Naive thymus-derived CD4-positive, alpha-beta T cell (primary cell): ENCODE results near the gene RRP7A. TPM values are rescaled to one million over a fixed set of nuclear protein-coding genes. Genes with fewer than 3 reads are reported as not detected.
A peak's percentile ranks its signal among the peaks of the same experiment; 100 is the strongest.
"Not testable (repeated sequence)": the region's sequence is repeated elsewhere in the genome, so short reads cannot be mapped to it uniquely, and the experiment has no call there.

Experiments
- ATAC-seq: fragments of 150-1000 bp; cut with Tn5 transposase; 2 replicates; pipeline ENCODE4 v1.10.0; 2021; ENCODE audit warnings: mild to moderate bottlenecking, moderate library complexity
- CTCF ChIA-PET: fragments of 350-600 bp; sonication (Branson Sonifier 250); formaldehyde crosslinking; loops from one replicate; lab custom pipeline; 2021; ENCODE audit warnings: antibody characterized with exemption; lab: Charles Lee
- POLR2A ChIA-PET: fragments of 350-600 bp; sonication (Branson Sonifier 250); formaldehyde crosslinking; loops from one replicate; lab custom pipeline; 2021; ENCODE audit warnings: antibody characterized with exemption, inconsistent platforms; lab: Charles Lee
- DNase-seq, 9 donors: peaks; one replicate each; pipeline versions ENCODE4 v3.0.0 to v3.0.0-alpha.2; 2020 to 2022; ENCODE audit warnings: mixed read lengths in 1 of 9
- H3K27ac ChIP-seq: one replicate; pipeline ENCODE4 v1.7.0; 2013; ENCODE audit warnings: mild to moderate bottlenecking, low read depth, low read length, moderate library complexity
- H3K27me3 ChIP-seq, 2 donors: one replicate each; pipeline ENCODE4 v1.7.0; 2013; ENCODE audit warnings: low read length in 2 of 2, mild to moderate bottlenecking in 2 of 2, moderate library complexity in 2 of 2; ENCODE audit not compliant: control insufficient read depth in 2 of 2, insufficient read depth in 2 of 2
- H3K36me3 ChIP-seq, 3 experiments: 1 replicate in 2 of 3; 2 replicates in 1 of 3; pipeline ENCODE4 v1.7.0; 2013; ENCODE audit warnings: low read length in 3 of 3, mild to moderate bottlenecking in 3 of 3, moderate library complexity in 1 of 3; ENCODE audit not compliant: insufficient read depth in 3 of 3, control insufficient read depth in 2 of 3
- H3K4me1 ChIP-seq, 2 donors: one replicate each; pipeline ENCODE4 v1.7.0; 2013; ENCODE audit warnings: low read length in 2 of 2, mild to moderate bottlenecking in 2 of 2, moderate library complexity in 1 of 2; ENCODE audit not compliant: control insufficient read depth in 2 of 2, insufficient read depth in 2 of 2
- H3K4me3 ChIP-seq: 2 replicates; pipeline ENCODE4 v1.7.0; 2013; ENCODE audit warnings: mild to moderate bottlenecking, low read length
- H3K9me3 ChIP-seq, 3 experiments: 1 replicate in 2 of 3; 2 replicates in 1 of 3; pipeline ENCODE4 v1.7.0; 2013; ENCODE audit warnings: low read length in 3 of 3; ENCODE audit not compliant: control insufficient read depth in 2 of 3
- H3K27ac Mint-ChIP-seq, 9 donors: one replicate each; pipeline ENCODE4 v1.8.0; 2020 to 2022; ENCODE audit warnings: mixed read lengths in 9 of 9, mild to moderate bottlenecking in 8 of 9, moderate library complexity in 5 of 9, inconsistent platforms in 2 of 9
- H3K27me3 Mint-ChIP-seq, 5 donors: one replicate each; pipeline ENCODE4 v1.8.0; 2021 to 2022; ENCODE audit warnings: mixed read lengths in 5 of 5, mild to moderate bottlenecking in 1 of 5
- H3K36me3 Mint-ChIP-seq, 5 donors: one replicate each; pipeline ENCODE4 v1.8.0; 2020 to 2022; ENCODE audit warnings: mixed read lengths in 5 of 5, mild to moderate bottlenecking in 3 of 5, inconsistent platforms in 1 of 5
- H3K4me1 Mint-ChIP-seq, 7 donors: one replicate each; pipeline ENCODE4 v1.8.0; 2020 to 2022; ENCODE audit warnings: mixed read lengths in 7 of 7, mild to moderate bottlenecking in 3 of 7, inconsistent platforms in 1 of 7
- H3K4me3 Mint-ChIP-seq, 10 donors: one replicate each; pipeline ENCODE4 v1.8.0; 2020 to 2022; ENCODE audit warnings: mild to moderate bottlenecking in 10 of 10, mixed read lengths in 10 of 10, moderate library complexity in 6 of 10, inconsistent platforms in 2 of 10
- H3K9me3 Mint-ChIP-seq, 11 donors: one replicate each; pipeline ENCODE4 v1.8.0; 2020 to 2022; ENCODE audit warnings: mixed read lengths in 11 of 11, mild to moderate bottlenecking in 4 of 11, inconsistent platforms in 1 of 11, moderate library complexity in 1 of 11
- intact Hi-C, 2 donors: fragments of 100-400 bp; cut with micrococcal nuclease; formaldehyde crosslinking; loops; one replicate each; pipeline ENCODE4 v1.15.1; 2023
- polyA plus RNA-seq, 2 donors: library from polyadenylated mRNA; unstranded; fragments of 300-500 nt; fragmentation: Illumina TruSeq; gene quantifications; one replicate each; pipeline ENCODE4 v1.2.3, GENCODE V29; 2021
- total RNA-seq, 6 experiments: library from RNA in 5 of 6; stranded (reverse) in 5 of 6; gene quantifications; 1 replicate in 5 of 6; 2 replicates in 1 of 6; pipeline ENCODE4 v1.2.3 and lab custom pipeline; 2021 to 2026

Gene RRP7A
- total and polyA plus RNA-seq, 7 experiments from 2014 or later: 39.3 to 125 (median 52.0) TPM

DNA sequence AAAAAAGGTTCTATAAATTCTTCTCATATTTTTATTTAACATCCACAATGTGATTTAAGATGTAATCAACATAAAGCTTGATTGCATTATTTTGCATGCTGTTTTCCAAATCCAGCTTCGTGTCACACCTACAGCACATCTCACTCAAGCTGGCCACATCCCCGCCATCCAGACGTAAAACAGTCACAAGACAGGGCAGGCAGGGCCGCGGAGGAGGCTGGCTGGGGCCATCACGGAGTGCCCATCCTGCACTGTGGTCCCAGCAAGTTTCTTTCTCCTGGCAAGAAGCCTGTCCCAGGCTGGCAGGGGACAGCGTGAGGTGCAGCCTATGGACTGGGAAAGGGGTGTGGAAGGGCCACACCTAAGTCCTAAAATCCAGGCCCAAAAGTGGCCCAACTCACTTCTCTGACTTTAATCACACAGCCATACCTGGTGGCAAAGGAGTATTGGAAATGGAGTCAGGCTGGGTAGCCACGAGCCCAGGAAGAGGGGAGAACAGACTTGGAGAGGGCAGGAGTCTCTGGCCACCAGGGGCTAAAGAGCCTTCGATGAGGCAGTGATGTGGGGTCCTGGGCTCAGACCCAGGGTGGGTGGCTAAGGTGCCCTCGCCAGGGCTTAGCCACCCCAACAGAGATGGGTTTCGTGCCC is 11.1 kb downstream of the RRP7A start:
- CTCF ChIA-PET, H3K9me3 Mint-ChIP-seq, H3K27me3 ChIP-seq, ATAC-seq, DNase-seq, H3K36me3 Mint-ChIP-seq, H3K27ac ChIP-seq, H3K9me3 ChIP-seq, H3K27me3 Mint-ChIP-seq, intact Hi-C loops, H3K4me3 ChIP-seq, H3K4me1 ChIP-seq, POLR2A ChIA-PET, H3K4me3 Mint-ChIP-seq, H3K4me1 Mint-ChIP-seq: not testable (repeated sequence)
- peaks cover 0 to 15% (median 0%) of the 10 kb centered on the region in 3 experiments for H3K36me3 ChIP-seq
- H3K27ac Mint-ChIP-seq: peak overlapping the region in 2 of 9 donors; percentile 5 to 76

DNA sequence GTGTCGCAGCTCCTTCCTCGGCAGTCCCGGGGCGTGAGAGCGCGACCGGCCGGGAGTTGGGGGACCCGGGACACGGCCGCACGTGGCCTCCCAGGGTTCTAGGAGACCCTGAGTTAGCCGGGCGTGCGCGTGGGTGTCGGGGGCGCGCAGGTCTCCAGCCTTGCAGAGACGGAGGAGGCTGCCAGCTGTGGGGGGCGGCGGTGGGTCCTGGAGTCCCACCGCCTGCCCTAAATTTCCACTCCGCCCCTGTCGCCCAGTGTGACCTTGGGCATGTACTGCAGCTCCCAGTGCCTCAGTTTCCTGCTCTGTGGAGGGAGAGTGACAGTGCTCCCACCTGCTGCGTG is 18.8 kb downstream of the RRP7A start:
- Histone ChIP-seq H3K27ac (peak overlapping the region; percentile 46), H3K4me1 (peaks cover 4 to 5% of the 10 kb centered on the region in 2 donors), H3K9me3 (no peaks in the 10 kb centered on the region), H3K36me3 (no peaks in the 10 kb centered on the region), H3K27me3 (no peaks in the 10 kb centered on the region), H3K4me3 (peak overlapping the region; percentile 53)
- no peak overlapping the region for H3K27ac Mint-ChIP-seq
- DNase-seq: no peak
- ATAC-seq: no peak
- POLR2A ChIA-PET: no interaction called here
- CTCF ChIA-PET: no interaction called here
- H3K9me3 Mint-ChIP-seq: peaks cover 0 to under 1% (median 0%) of the 10 kb centered on the region in 11 donors
- H3K4me1 Mint-ChIP-seq: peaks cover 5 to 17% (median 12%) of the 10 kb centered on the region in 7 donors
- intact Hi-C loops: loop anchor here (2.0 to 5.0 kb wide), 3 partner anchors 18 to 114 kb away; partner anchors contain the start of genes POLDIP3 (in 1 of the 2), RRP7A (in 1 of the 2) and SERHL2 (in 1 of the 2)
- peak overlapping the region in 8 of 10 donors; percentile 32 to 78 (median 72) for H3K4me3 Mint-ChIP-seq
- peaks cover 0 to 2% (median 0%) of the 10 kb centered on the region in 5 donors for H3K27me3 Mint-ChIP-seq
- peaks cover 0 to 2% (median 0%) of the 10 kb centered on the region in 5 donors for H3K36me3 Mint-ChIP-seq

DNA sequence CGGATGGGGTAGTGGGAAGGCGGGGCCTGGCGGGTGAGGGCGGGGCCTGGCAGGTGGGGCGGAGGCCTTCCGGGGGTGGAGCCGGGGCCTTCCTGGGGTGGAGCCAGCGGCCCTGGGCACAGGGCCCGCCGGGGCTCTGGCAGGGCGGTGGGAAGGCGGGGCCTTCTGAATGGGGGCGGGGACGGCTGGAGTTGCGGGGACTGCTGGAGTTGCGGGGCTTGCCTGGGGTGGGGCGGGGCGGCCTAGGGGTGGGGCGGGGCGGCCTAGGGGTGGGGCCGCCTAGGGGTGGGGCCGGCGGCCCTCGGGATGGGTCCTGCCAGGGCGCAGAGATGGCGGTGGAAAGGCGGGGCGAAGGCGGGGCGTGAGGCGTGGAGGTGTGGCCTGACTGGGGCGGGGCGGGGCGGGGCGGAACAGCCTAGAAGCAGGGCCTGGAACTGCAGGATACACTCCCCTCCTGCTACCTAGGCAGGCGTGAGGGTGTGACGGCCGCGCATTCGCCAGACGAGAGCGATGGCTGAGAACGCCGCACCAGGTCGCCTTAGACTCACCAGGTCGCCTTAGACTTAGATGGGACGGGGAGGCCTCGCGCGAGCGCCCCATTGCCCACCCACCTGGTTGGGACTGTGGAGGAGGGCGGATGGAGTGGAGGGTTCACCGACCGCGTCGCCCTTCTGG is 19.3 kb downstream of the RRP7A start:
- Histone ChIP-seq H3K27me3 (no peaks in the 10 kb centered on the region), H3K4me1 (peaks cover 4 to 5% of the 10 kb centered on the region in 2 donors), H3K9me3 (no peaks in the 10 kb centered on the region), H3K27ac (peak overlapping the region; percentile 50), H3K4me3 (peak overlapping the region; percentile 53), H3K36me3 (no peaks in the 10 kb centered on the region)
- ChIA-PET CTCF (no interaction called here), POLR2A (no interaction called here)
- intact Hi-C loops: loop anchor here (2.0 to 5.0 kb wide), 3 partner anchors 19 to 115 kb away; partner anchors contain the start of genes POLDIP3 (in 1 of the 2), RRP7A (in 1 of the 2) and SERHL2 (in 1 of the 2)
- DNase-seq (peak; percentile 69 to 86 (median 82)), ATAC-seq (peak; percentile 96)
- H3K9me3 Mint-ChIP-seq: peaks cover 0 to 1% (median 0%) of the 10 kb centered on the region in 11 donors
- H3K4me3 Mint-ChIP-seq: peak overlapping the region; percentile 60 to 78 (median 74)
- H3K4me1 Mint-ChIP-seq: peaks cover 5 to 17% (median 12%) of the 10 kb centered on the region in 7 donors
- peaks cover 0 to 2% (median 0%) of the 10 kb centered on the region in 5 donors for H3K36me3 Mint-ChIP-seq
- peaks cover 0 to 2% (median 0%) of the 10 kb centered on the region in 5 donors for H3K27me3 Mint-ChIP-seq
- H3K27ac Mint-ChIP-seq: peak overlapping the region in 3 of 9 donors; percentile 33 to 84 (median 38)

DNA sequence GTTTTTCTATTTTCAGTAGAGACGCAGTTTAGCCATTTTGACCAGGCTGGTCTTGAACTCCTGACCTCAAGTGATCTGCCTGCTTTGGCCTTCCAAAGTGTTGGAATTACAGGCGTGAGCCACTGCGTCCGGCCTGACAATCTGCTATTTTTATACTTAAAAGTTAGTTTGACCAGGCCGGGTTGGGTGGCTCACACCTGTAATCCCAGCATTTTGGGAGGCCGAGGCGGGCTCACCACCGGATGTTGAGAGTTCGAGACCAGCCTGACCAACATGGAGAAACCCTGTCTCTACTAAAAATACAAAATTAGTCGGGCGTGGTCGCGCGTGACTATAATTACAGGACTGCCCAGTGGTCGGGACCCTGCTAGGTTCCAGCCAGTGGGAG is 19.8 kb downstream of the RRP7A start:
- H3K36me3 Mint-ChIP-seq, H3K9me3 Mint-ChIP-seq, CTCF ChIA-PET, H3K36me3 ChIP-seq, DNase-seq, H3K9me3 ChIP-seq, H3K4me3 ChIP-seq, H3K4me1 ChIP-seq, ATAC-seq, H3K27me3 ChIP-seq, H3K27me3 Mint-ChIP-seq: not testable (repeated sequence)
- intact Hi-C loops: loop anchor here (2.0 to 5.0 kb wide), 3 partner anchors 19 to 115 kb away; partner anchors contain the start of genes POLDIP3 (in 1 of the 2), RRP7A (in 1 of the 2) and SERHL2 (in 1 of the 2)
- POLR2A ChIA-PET: interaction anchor here (0.6 kb wide), 1 partner anchor 806 kb away, joined by 4 read pairs; no protein-coding TSS in a partner anchor
- Mint-ChIP-seq H3K4me1 (peaks cover 5 to 17% (median 12%) of the 10 kb centered on the region in 7 donors), H3K4me3 (peak overlapping the region in 8 of 10 donors; percentile 21 to 74 (median 48)), H3K27ac (peak overlapping the region in 2 of 9 donors; percentile 23 to 36)
- peak overlapping the region; percentile 50 for H3K27ac ChIP-seq

DNA sequence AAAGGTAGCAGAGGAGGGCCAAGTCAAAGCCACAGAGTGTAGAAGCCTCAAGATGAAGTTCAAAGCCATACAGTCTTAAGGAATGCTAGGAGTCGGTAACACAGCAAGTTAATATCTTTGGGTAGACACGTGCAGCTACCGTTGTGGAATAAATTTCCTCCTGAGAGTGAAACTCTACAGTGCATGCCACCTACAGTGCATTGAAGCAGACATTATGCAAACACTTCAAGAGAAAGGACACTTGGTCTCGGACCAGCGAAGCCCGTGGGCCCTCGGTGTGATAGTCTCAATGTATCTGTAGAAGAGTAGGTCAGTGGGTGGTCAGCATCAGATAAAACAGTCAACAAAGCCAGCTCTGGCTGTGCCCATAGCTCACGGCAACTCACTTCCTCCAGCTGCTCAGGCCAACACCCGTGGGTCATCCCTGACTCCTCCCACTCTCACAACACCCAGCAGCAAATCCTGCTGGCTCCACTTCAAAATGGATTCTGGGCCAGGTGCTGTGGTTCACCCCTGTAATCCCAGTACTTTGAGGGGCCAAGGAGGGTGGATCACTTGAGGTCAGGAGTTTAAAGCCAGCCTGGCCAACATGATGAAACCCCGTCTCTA is 24.0 kb downstream of the RRP7A start:
- H3K27ac ChIP-seq, H3K36me3 ChIP-seq, H3K27ac Mint-ChIP-seq, ATAC-seq, H3K36me3 Mint-ChIP-seq, H3K4me3 Mint-ChIP-seq, H3K27me3 ChIP-seq, intact Hi-C loops, POLR2A ChIA-PET, H3K4me1 ChIP-seq, H3K9me3 ChIP-seq, H3K27me3 Mint-ChIP-seq, H3K9me3 Mint-ChIP-seq, H3K4me3 ChIP-seq, DNase-seq: not testable (repeated sequence)
- CTCF ChIA-PET: interaction anchor here (0.7 kb wide), 1 partner anchor 236 kb away, joined by 3 read pairs; no protein-coding TSS in a partner anchor
- H3K4me1 Mint-ChIP-seq: peaks cover 5 to 17% (median 12%) of the 10 kb centered on the region in 7 donors

DNA sequence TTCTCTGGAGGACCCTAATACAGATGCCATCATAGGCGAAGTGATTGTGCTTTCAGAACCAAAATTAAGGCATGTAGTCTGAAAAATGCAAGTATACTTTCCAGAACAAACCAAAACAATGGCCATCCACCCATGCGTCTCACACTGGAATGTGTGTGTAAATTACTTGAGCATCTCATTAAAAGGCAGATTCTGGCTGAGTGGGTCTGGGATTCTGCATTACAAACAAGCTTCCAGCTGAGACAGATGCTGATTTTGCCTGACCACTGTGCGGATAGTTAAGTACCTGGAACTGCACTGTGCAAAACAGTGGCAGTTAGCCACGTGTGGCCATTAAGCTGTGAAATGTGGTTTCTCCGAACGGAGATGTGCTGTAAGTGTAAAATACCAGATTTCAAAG is 26.2 kb downstream of the RRP7A start:
- no peak overlapping the region for H3K27ac Mint-ChIP-seq
- no peaks in the 10 kb centered on the region for H3K9me3 ChIP-seq
- intact Hi-C loops: no loop called here
- CTCF ChIA-PET: no interaction called here
- no peak overlapping the region for H3K27ac ChIP-seq
- no peak overlapping the region for H3K4me3 Mint-ChIP-seq
- POLR2A ChIA-PET: no interaction called here
- peaks cover 0 to 2% (median 0%) of the 10 kb centered on the region in 5 donors for H3K36me3 Mint-ChIP-seq
- H3K9me3 Mint-ChIP-seq: peaks cover 0 to 1% (median 0%) of the 10 kb centered on the region in 11 donors
- DNase-seq (no peak), ATAC-seq (no peak)
- peaks cover 0 to 6% (median 0%) of the 10 kb centered on the region in 5 donors for H3K27me3 Mint-ChIP-seq
- H3K36me3 ChIP-seq: no peaks in the 10 kb centered on the region
- H3K4me1 ChIP-seq: no peaks in the 10 kb centered on the region
- no peaks in the 10 kb centered on the region for H3K27me3 ChIP-seq
- no peak overlapping the region for H3K4me3 ChIP-seq
- peaks cover 0 to 4% (median 3%) of the 10 kb centered on the region in 7 donors for H3K4me1 Mint-ChIP-seq
